Sigmoid colon (tissue), 4 donors: ENCODE measurements around the gene KIF13A.

Source experiments
- CTCF ChIP-seq, 4 experiments: fragments of 450-650 bp in 3 of 4; fragments of 200-600 bp in 1 of 4; IDR thresholded peaks; one replicate each; pipeline ENCODE4 v1.5.1; 2016 to 2019; ENCODE audit warnings: antibody characterized with exemption in 4 of 4, mild to moderate bottlenecking in 3 of 4, moderate library complexity in 2 of 4
- EP300 ChIP-seq, 4 donors: sonication (generic); formaldehyde crosslinking; IDR thresholded peaks; one replicate each; pipeline ENCODE4 v1.6.1; 2017; ENCODE audit warnings: antibody characterized with exemption in 4 of 4
- POLR2A ChIP-seq, 2 donors: fragments of 450-650 bp; IDR thresholded peaks; one replicate each; pipeline ENCODE4 v1.6.1; 2016; ENCODE audit warnings: antibody characterized with exemption in 2 of 2, mild to moderate bottlenecking in 2 of 2, moderate library complexity in 2 of 2
- POLR2AphosphoS5 ChIP-seq, 4 donors: sonication (generic); formaldehyde crosslinking; IDR thresholded peaks; one replicate each; pipeline ENCODE4 v1.6.1; 2017; ENCODE audit warnings: antibody characterized with exemption in 4 of 4

DNA sequence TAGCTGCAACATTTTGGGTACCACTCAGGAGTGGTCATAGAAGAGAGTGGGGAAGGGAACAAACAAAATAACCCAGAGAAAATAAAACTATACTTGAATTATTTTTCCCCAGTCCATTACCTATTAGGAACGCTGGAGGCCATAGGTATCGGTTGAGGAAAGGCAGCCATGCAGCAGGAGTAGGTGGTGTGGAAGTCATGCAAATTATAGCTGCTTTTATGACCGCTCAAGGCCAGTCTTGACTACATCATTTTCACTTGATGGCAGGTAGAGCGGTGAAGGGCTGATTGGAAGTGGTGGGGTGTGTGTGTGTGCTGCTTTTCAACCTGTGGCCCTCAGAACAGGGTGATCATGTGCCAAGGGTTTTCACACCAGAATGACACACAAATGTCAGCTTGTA is 36.5 kb upstream of the KIF13A start:
- TF ChIP-seq CTCF (IDR thresholded peaks at IDR 0.05) (no peak), POLR2A (IDR thresholded peaks at IDR 0.05) (no peak), POLR2AphosphoS5 (IDR thresholded peaks at IDR 0.05) (no peak), EP300 (IDR thresholded peaks at IDR 0.05) (no peak)
